MM.1S (cell line): Measurements from ENCODE around the gene ACSS3.

Experiments used
- DNase-seq: peaks from one replicate; pipeline ENCODE4 v3.0.0-alpha.2; 2015
- H2AFZ ChIP-seq: fragments of 300-600 bp; sonication (generic); 2 replicates; pipeline ENCODE4 v1.6.0; 2016; ENCODE audit warnings: antibody characterized with exemption, low read length
- H3F3A ChIP-seq: fragments of 300-600 bp; sonication (generic); 2 replicates; pipeline ENCODE4 v1.6.1; 2016; ENCODE audit warnings: mild to moderate bottlenecking, antibody characterized with exemption, low read length, moderate library complexity, mixed read lengths; ENCODE audit not compliant: insufficient read depth
- H3K27ac ChIP-seq: fragments of 300-600 bp; sonication (generic); 2 replicates; pipeline ENCODE4 v1.5.1; 2016; ENCODE audit warnings: mild to moderate bottlenecking, low read length
- H3K27me3 ChIP-seq: fragments of 300-600 bp; sonication (generic); replicated peaks from 2 replicates; pipeline ENCODE4 v1.6.0; 2016; ENCODE audit warnings: low read length; ENCODE audit not compliant: insufficient read depth
- H3K36me3 ChIP-seq: fragments of 300-600 bp; sonication (generic); replicated peaks from 2 replicates; pipeline ENCODE4 v1.6.1; 2016; ENCODE audit warnings: mild to moderate bottlenecking, low read length, mixed read lengths; ENCODE audit not compliant: insufficient read depth
- H3K4me1 ChIP-seq: fragments of 300-600 bp; sonication (generic); 2 replicates; pipeline ENCODE4 v1.6.1; 2016; ENCODE audit warnings: low read length, mixed read lengths
- H3K4me2 ChIP-seq: fragments of 300-600 bp; sonication (generic); 2 replicates; pipeline ENCODE4 v1.6.0; 2016; ENCODE audit warnings: low read depth, low read length
- H3K4me3 ChIP-seq: fragments of 300-600 bp; sonication (generic); 2 replicates; pipeline ENCODE4 v1.5.1; 2016; ENCODE audit warnings: low read length, mixed read lengths
- H3K79me2 ChIP-seq: fragments of 300-600 bp; sonication (generic); 2 replicates; pipeline ENCODE4 v1.6.1; 2016; ENCODE audit warnings: mixed run types, low read length, mixed read lengths
- H3K9ac ChIP-seq: fragments of 300-600 bp; sonication (generic); 2 replicates; pipeline ENCODE4 v1.6.1; 2016; ENCODE audit warnings: low read length, mixed read lengths
- H3K9me2 ChIP-seq: fragments of 300-600 bp; sonication (generic); replicated peaks from 2 replicates; pipeline ENCODE4 v1.6.1; 2016; ENCODE audit warnings: mild to moderate bottlenecking, low read length, mixed read lengths; ENCODE audit not compliant: insufficient read depth
- H3K9me3 ChIP-seq: fragments of 300-600 bp; sonication (generic); replicated peaks from 2 replicates; pipeline ENCODE4 v1.6.1; 2016; ENCODE audit warnings: mild to moderate bottlenecking, low read length, mixed read lengths; ENCODE audit not compliant: insufficient read depth
- H4K20me1 ChIP-seq: fragments of 300-600 bp; sonication (generic); 2 replicates; pipeline ENCODE4 v1.6.1; 2016; ENCODE audit warnings: mild to moderate bottlenecking, low read length, moderate library complexity, mixed read lengths; ENCODE audit not compliant: insufficient read depth
- CTCF ChIP-seq: fragments of 300-600 bp; sonication (generic); IDR thresholded peaks from 2 replicates; pipeline ENCODE4 v1.5.1; 2016; ENCODE audit warnings: antibody characterized with exemption, low read length, mixed read lengths
- EZH2 ChIP-seq: fragments of 300-600 bp; sonication (generic); optimal IDR thresholded peaks from 2 replicates; pipeline ENCODE3; 2017; ENCODE audit warnings: low read depth, mild to moderate bottlenecking, antibody characterized with exemption, low read length, mixed read lengths
- EZH2phosphoT487 ChIP-seq: fragments of 300-600 bp; sonication (generic); IDR thresholded peaks from 2 replicates; pipeline ENCODE4 v1.6.1; 2018; ENCODE audit warnings: antibody characterized with exemption, low read length

ACSS3 gene

GRCh38 chr12:81125691-81126090, 47.8 kb downstream of the ACSS3 start:
- H3K4me2 ChIP-seq: no peak overlapping the region
- no peak for DNase-seq
- no peaks in the 10 kb centered on the region for H3K9me2 ChIP-seq
- H3K9ac ChIP-seq: no peak overlapping the region
- no peak for TF ChIP-seq EZH2phosphoT487
- no peak for TF ChIP-seq CTCF
- TF ChIP-seq EZH2: no peak
- no peak overlapping the region for H3K4me3 ChIP-seq
- H3K4me1 ChIP-seq: no peaks in the 10 kb centered on the region
- H3F3A ChIP-seq: peaks cover 2% of the 10 kb centered on the region; the same call in 1 of the 2 replicates
- H3K9me3 ChIP-seq: no peaks in the 10 kb centered on the region
- no peak overlapping the region for H3K27ac ChIP-seq
- H3K27me3 ChIP-seq: no peaks in the 10 kb centered on the region
- no peaks in the 10 kb centered on the region for H3K36me3 ChIP-seq
- no peaks in the 10 kb centered on the region for H3K79me2 ChIP-seq
- H4K20me1 ChIP-seq: no peaks in the 10 kb centered on the region
- no peak overlapping the region for H2AFZ ChIP-seq

- H3K27me3 ChIP-seq: no peaks in the 10 kb centered on the region
Observed at GRCh38 chr12:81128930-81129554, 51.2 kb downstream of the ACSS3 start.

GRCh38 chr12:81136519-81136918, 58.6 kb downstream of the ACSS3 start:
- Histone ChIP-seq H3K79me2 (no peaks in the 10 kb centered on the region), H3K36me3 (no peaks in the 10 kb centered on the region), H3K4me3 (no peak overlapping the region), H3K4me2 (no peak overlapping the region), H3K9ac (no peak overlapping the region), H3K27me3 (no peaks in the 10 kb centered on the region), H3K9me2 (no peaks in the 10 kb centered on the region), H3F3A (no peaks in the 10 kb centered on the region), H3K27ac (no peak overlapping the region), H4K20me1 (no peaks in the 10 kb centered on the region), H3K4me1 (no peaks in the 10 kb centered on the region), H3K9me3 (no peaks in the 10 kb centered on the region), H2AFZ (no peak overlapping the region)
- no peak for TF ChIP-seq EZH2
- TF ChIP-seq CTCF: no peak
- no peak for TF ChIP-seq EZH2phosphoT487
- no peak for DNase-seq

More at GRCh38 chr12:81128930-81129554, 51.2 kb downstream of the ACSS3 start:
- Histone ChIP-seq H3K9me3 (no peaks in the 10 kb centered on the region), H3K4me1 (no peaks in the 10 kb centered on the region), H3K9ac (no peak overlapping the region), H3K27ac (no peak overlapping the region), H3F3A (peaks cover 2% of the 10 kb centered on the region; the same call in 1 of the 2 replicates), H3K36me3 (no peaks in the 10 kb centered on the region), H3K79me2 (no peaks in the 10 kb centered on the region), H2AFZ (no peak overlapping the region), H4K20me1 (no peaks in the 10 kb centered on the region), H3K9me2 (no peaks in the 10 kb centered on the region), H3K4me2 (no peak overlapping the region), H3K4me3 (no peak overlapping the region)
- peak; percentile 65 for DNase-seq
- TF ChIP-seq CTCF (peak; percentile 74), EZH2 (no peak)
